Effector memory CD4-positive, alpha-beta T cell (primary cell): ENCODE measurements around the gene FOXP1.

Source experiments
- DNase-seq, 3 donors: peaks; one replicate each; pipeline ENCODE4 v3.0.0-alpha.2; 2020
- H3K27ac ChIP-seq: 2 replicates; pipeline ENCODE4 v1.7.0; 2013; ENCODE audit warnings: mild to moderate bottlenecking, low read length, moderate library complexity; ENCODE audit not compliant: insufficient read depth, poor library complexity, severe bottlenecking
- H3K27me3 ChIP-seq: replicated peaks from 2 replicates; pipeline ENCODE4 v1.7.0; 2013; ENCODE audit warnings: mild to moderate bottlenecking, low read length; ENCODE audit not compliant: insufficient read depth, control insufficient read depth, poor library complexity, severe bottlenecking
- H3K36me3 ChIP-seq: 2 replicates; pipeline ENCODE4 v1.7.0; 2013; ENCODE audit warnings: mild to moderate bottlenecking, low read length, moderate library complexity; ENCODE audit not compliant: control insufficient read depth, insufficient read depth
- H3K4me1 ChIP-seq: 2 replicates; pipeline ENCODE4 v1.7.0; 2013; ENCODE audit warnings: low read length, mild to moderate bottlenecking; ENCODE audit not compliant: control insufficient read depth, insufficient read depth, poor library complexity, severe bottlenecking
- H3K4me3 ChIP-seq: 2 replicates; pipeline ENCODE4 v1.7.0; 2013; ENCODE audit warnings: low read length, low read depth, mild to moderate bottlenecking; ENCODE audit not compliant: insufficient read depth, poor library complexity, severe bottlenecking
- H3K9me3 ChIP-seq: 2 replicates; pipeline ENCODE4 v1.7.0; 2013; ENCODE audit warnings: mild to moderate bottlenecking, low read length, moderate library complexity; ENCODE audit not compliant: control insufficient read depth

Gene FOXP1

DNA sequence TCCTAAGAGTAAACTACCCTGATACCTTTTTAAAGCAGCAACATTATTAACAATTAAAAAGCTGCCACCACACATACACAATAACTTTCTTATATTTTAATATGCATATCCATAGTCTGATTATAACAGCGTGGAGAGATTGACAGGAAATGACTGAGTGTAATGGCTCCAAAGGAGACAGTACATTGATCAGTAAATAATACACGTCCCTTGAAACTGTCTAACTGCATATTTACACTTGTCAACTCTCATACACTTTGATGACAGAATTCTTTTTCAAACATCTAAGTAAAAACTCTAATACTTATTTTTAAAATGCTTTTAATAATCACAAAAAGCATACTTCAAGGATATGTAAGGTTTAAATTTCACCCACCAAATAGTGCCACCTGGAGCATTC, 99.5 kb downstream of the FOXP1 start:
- peaks cover 21% of the 10 kb centered on the region for H3K4me1 ChIP-seq
- no peak for DNase-seq
- H3K4me3 ChIP-seq, result no peak overlapping the region
- H3K9me3 ChIP-seq, result no peaks in the 10 kb centered on the region
- H3K36me3 ChIP-seq, result no peaks in the 10 kb centered on the region
- no peak overlapping the region for H3K27ac ChIP-seq
- no peaks in the 10 kb centered on the region for H3K27me3 ChIP-seq

GRCh38 chr3:71482771-71483170, 100.8 kb downstream of the FOXP1 start:
- Histone ChIP-seq H3K27ac (no peak overlapping the region), H3K9me3 (no peaks in the 10 kb centered on the region), H3K4me3 (no peak overlapping the region), H3K4me1 (peaks cover 14% of the 10 kb centered on the region), H3K27me3 (no peaks in the 10 kb centered on the region), H3K36me3 (no peaks in the 10 kb centered on the region)
- DNase-seq, result no peak

DNA sequence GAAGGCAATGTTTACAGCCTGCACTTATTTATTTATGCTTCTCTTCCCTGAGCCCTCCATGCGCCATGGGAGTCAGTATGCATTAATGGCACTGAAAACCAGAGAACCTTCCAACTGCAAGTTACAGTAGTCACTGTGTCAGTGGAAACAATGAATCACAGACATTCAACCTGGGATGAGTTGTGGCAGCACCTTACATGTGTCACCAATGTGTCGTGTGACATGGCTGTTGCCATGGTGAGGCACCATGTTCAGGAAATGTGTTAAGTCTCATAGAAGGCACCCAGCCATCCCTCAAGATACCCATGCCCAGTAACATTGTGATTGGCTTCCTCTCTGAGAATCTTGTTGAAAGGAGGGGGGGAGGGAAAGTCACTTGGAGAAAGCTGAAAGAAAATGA, 105.0 kb downstream of the FOXP1 start:
- peaks cover 6% of the 10 kb centered on the region for H3K4me1 ChIP-seq

GRCh38 chr3:71476950-71477349, 106.6 kb downstream of the FOXP1 start:
- H3K4me3 ChIP-seq, result no peak overlapping the region
- H3K36me3 ChIP-seq, result peaks cover 4% of the 10 kb centered on the region
- no peaks in the 10 kb centered on the region for H3K9me3 ChIP-seq
- H3K4me1 ChIP-seq, result peaks cover 6% of the 10 kb centered on the region
- H3K27me3 ChIP-seq, result no peaks in the 10 kb centered on the region
- DNase-seq, result no peak
- no peak overlapping the region for H3K27ac ChIP-seq

More for the DNA sequence above, 105.0 kb downstream of the FOXP1 start:
- H3K27me3 ChIP-seq, result no peaks in the 10 kb centered on the region
- H3K4me3 ChIP-seq, result no peak overlapping the region
- no peak overlapping the region for H3K27ac ChIP-seq
- H3K36me3 ChIP-seq, result peaks cover 3% of the 10 kb centered on the region
- peak in 2 of 3 donors; percentile 12 to 36 for DNase-seq
- no peaks in the 10 kb centered on the region for H3K9me3 ChIP-seq

DNA sequence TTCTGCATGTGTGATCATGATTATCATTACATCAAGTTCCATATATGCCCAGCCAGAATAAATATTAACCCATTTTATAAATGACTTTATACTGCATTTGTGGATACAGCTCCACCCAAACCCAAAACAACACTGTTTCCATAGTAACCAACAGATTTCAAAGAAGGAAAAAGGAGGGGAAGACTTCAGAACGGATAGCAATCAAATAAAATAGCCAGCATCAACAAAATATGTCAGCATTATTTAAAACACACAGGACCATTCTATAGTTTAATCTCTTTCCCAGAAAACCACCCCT, 114.4 kb downstream of the FOXP1 start:
- Histone ChIP-seq H3K4me3 (no peak overlapping the region), H3K27me3 (no peaks in the 10 kb centered on the region), H3K4me1 (peaks cover 10% of the 10 kb centered on the region), H3K36me3 (peaks cover 4% of the 10 kb centered on the region), H3K9me3 (no peaks in the 10 kb centered on the region), H3K27ac (no peak overlapping the region)
- DNase-seq, result no peak

DNA sequence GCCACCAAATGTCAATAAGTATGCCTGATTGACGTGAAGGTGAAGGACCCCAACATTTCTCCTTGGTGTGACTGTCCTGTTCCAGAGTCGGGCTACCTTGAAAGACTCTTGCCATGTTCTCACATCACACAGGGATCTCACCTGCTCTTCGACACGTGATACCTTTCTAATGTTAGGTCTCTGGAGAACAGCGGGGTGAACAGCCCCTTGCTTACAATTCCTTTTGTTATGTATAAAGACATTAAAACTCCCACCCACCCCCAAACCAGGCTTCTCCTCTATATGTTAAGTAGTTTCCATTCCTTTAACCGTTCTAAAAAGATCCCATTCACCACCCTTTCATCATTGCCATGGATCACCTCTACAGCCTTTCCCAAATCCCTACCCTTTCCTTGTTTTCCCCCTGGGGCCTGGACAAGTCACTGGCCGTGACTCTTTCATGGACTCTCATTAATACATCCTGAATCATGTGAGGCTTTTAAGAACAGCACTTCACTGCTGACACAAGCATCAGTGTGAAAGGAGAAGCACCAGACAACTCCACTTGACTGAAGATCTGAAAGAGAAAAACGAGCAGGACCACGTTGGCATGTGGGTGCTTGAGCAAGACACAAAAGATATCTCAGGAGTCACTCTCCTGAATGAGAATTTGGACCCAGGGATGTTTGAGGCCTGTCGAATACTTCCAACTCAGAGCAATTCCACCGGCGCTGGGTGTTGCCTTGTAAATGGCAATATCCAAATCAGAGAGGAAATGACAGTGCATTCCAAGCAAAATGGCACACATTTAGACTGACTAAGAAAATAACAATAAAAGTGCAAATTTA, 115.0 kb downstream of the FOXP1 start:
- no peaks in the 10 kb centered on the region for H3K27me3 ChIP-seq
- H3K9me3 ChIP-seq, result no peaks in the 10 kb centered on the region
- H3K36me3 ChIP-seq, result peaks cover under 1% of the 10 kb centered on the region
- H3K4me1 ChIP-seq, result peaks cover 10% of the 10 kb centered on the region
- H3K27ac ChIP-seq, result no peak overlapping the region
- no peak for DNase-seq
- H3K4me3 ChIP-seq, result no peak overlapping the region

DNA sequence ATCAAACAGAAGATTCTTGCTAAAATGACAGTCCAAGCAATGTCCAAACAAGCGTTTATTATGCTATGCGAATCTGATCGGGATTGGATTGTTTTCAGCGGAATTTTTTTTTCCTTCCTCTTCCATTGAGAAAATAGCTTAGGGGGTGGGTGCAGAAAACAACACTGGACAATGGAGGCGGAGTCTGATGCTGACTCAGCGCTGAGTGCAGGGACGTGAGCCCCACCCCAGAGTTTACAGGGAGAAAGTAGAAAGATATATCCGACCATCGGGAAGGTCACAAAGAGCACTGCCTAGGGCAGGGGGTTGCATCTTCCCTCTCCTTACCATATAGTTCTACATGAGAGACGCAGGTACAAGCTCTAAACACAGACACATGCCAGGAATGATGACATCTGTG, 117.0 kb downstream of the FOXP1 start:
- H3K27me3 ChIP-seq, result no peaks in the 10 kb centered on the region
- no peak overlapping the region for H3K4me3 ChIP-seq
- no peak overlapping the region for H3K27ac ChIP-seq
- H3K4me1 ChIP-seq, result peaks cover 13% of the 10 kb centered on the region
- DNase-seq, result no peak
- H3K9me3 ChIP-seq, result no peaks in the 10 kb centered on the region
- no peaks in the 10 kb centered on the region for H3K36me3 ChIP-seq

GRCh38 chr3:71465371-71466036, 118.0 kb downstream of the FOXP1 start:
- Histone ChIP-seq H3K36me3 (no peaks in the 10 kb centered on the region), H3K27me3 (no peaks in the 10 kb centered on the region), H3K4me3 (no peak overlapping the region), H3K9me3 (no peaks in the 10 kb centered on the region), H3K4me1 (peaks cover 13% of the 10 kb centered on the region), H3K27ac (no peak overlapping the region)
- no peak for DNase-seq

GRCh38 chr3:71464613-71465012, 118.9 kb downstream of the FOXP1 start:
- H3K27me3 ChIP-seq, result no peaks in the 10 kb centered on the region
- peaks cover 13% of the 10 kb centered on the region for H3K4me1 ChIP-seq
- H3K4me3 ChIP-seq, result no peak overlapping the region
- DNase-seq, result no peak
- H3K36me3 ChIP-seq, result no peaks in the 10 kb centered on the region
- H3K27ac ChIP-seq, result no peak overlapping the region
- no peaks in the 10 kb centered on the region for H3K9me3 ChIP-seq

- Histone ChIP-seq H3K4me3 (no peak overlapping the region), H3K27me3 (no peaks in the 10 kb centered on the region), H3K4me1 (peaks cover 11% of the 10 kb centered on the region), H3K36me3 (no peaks in the 10 kb centered on the region), H3K9me3 (no peaks in the 10 kb centered on the region), H3K27ac (no peak overlapping the region)
- DNase-seq, result no peak
Observed at GRCh38 chr3:71463617-71464016, 119.9 kb downstream of the FOXP1 start.
